HG03103 (cell line): ENCODE results near the gene TMEM139.
A peak's percentile ranks its signal among the peaks of the same experiment; 100 is the strongest.

Experiments
- ATAC-seq: cut with Tn5 transposase; IDR thresholded peaks from one replicate; pipeline ENCODE4 v1.9.1; 2021; ENCODE audit warnings: low read depth; ENCODE audit not compliant: unreplicated experiment

TMEM139 gene

GRCh38 chr7:143284591-143285469, at the start of gene TMEM139:
Gene TMEM139 (plus strand): TSS chr7:143284958. CDS start chr7:143285958, 1,000 bp downstream.
- no peak for ATAC-seq

GRCh38 chr7:143235561-143235960, 49.2 kb upstream of the TMEM139 start:
- no peak for ATAC-seq

DNA sequence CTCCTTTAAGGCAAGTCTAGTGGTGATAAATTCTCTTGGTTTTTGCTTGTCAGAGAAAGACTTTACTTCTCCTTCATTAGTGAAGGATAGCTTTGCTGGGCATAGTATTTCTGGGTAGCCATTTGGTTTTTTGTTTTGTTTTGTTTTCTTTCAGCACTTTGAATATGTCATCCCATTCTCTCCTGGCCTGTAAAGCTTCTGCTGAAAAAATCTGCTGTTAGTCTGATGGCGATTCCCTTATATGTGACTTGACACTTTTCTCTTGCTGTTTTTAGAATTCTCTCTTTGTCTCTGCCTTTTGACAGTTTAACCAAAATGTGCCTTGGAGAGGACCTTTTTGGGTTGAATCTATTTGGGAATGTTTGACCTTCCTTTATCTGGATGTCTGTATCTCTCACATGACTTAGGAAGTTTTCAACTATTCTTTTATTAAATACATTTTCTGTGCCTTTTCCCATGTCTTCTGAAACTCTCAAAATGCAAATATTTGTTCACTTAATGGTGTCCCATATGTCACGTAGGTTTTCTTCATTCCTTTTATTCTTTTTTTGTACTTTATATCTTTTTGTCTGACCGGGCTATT, 48.3 kb upstream of the TMEM139 start:
- no peak for ATAC-seq

DNA sequence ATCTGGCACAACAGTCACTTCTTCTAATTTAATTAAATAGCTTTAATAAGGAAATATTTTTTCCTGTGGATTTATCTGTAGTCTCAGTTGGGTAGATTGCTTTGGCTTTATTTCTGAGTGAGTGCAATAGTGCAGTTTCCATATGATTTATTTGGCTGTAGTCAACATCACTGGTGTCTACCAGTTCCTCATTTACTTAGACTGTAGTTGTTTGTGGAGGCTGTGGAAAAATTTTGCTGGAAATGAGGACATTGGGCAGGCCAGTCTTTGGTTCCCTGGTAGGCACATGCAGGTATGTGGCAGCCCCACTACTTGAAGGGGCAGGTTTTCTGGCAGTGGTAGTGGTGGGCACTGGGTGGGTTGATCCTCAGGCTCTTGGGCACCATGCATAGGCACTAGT, 47.4 kb upstream of the TMEM139 start:
- ATAC-seq: no peak

GRCh38 chr7:143238289-143238980, 46.3 kb upstream of the TMEM139 start:
- no peak for ATAC-seq

GRCh38 chr7:143239813-143240212, 44.9 kb upstream of the TMEM139 start:
- ATAC-seq: no peak

GRCh38 chr7:143240291-143241168, 44.2 kb upstream of the TMEM139 start:
- ATAC-seq: peak; percentile 92

DNA sequence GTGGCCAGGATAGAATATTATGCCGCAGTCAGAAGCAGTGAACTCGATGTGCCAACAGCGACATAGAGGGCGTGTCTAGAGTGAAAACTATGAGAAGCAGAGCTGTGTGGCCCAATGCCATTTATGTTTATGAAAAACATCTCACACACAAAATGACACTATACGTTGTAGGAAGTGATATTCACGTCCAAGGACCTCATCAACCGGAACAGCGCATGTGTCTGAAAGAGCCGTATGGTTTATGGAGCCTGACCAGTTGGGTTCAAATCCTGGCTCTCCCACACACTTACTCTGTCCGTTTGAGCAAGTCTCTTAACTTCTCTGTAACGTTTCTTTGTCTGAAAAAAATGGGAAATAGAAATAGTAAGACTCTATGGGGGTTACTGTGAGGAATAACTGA, 42.5 kb upstream of the TMEM139 start:
- ATAC-seq: no peak

DNA sequence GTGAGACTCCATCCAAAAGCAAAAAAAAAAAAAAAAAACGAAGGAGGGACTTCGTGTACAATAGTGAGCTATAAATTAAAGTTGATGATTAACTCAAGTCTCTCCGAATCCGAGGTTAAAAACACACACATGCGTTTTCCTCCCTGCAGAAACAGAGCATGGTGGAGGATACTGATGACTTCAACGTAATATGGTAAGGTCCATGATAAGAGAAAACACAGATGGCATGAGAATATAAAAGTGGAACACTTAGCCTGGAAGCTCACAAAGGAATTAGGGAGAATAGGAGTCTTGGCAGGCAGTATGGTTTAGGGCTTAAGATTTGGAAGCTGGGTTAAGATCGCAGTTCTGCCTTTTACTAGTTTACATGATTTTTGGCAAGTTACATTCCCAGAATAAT, 41.6 kb upstream of the TMEM139 start:
- ATAC-seq: no peak

DNA sequence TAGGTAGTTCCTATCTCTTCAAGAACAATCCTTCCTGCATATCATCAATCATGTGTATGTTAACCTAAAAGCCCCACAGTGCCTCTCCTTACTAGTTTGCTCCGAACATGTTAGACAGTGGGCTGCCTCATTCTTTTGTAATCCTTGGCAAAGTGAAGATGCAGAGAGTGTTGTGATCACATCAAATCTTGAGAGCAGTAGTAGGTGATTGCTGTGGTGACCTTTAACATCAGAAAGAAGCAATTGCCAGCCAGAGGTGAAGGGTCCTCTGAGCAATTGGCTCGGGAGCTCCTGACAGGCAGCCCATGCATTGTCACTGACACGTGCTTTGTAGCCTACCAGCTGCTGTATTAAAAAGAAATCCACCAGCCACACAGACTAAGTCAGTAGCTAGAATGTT, 41.1 kb upstream of the TMEM139 start:
- ATAC-seq: no peak

GRCh38 chr7:143244321-143244720, 40.4 kb upstream of the TMEM139 start:
- no peak for ATAC-seq

GRCh38 chr7:143245123-143245522, 39.6 kb upstream of the TMEM139 start:
- ATAC-seq: no peak

DNA sequence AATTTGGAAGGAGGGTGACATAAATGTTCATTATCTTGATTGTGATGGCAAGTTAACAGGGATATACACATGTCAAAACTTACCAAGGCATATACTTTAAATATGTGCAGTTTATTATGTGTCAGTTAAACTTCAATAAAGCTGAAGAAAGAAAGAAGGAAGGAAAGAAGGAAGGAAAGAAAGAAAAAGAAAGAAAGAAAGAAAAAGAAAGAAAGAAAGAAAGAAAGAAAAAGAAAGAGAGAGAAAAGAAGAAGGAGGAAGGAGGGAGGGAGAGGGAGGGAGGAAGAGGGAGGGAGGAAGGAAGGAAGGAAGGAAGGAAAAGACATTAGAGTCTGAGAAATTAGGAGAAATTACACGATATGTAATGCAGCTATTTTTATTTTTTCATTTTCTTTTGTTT, 37.4 kb upstream of the TMEM139 start:
- ATAC-seq: no peak

- ATAC-seq: no peak
Observed at GRCh38 chr7:143248761-143249354, 35.9 kb upstream of the TMEM139 start.

- ATAC-seq: no peak
Observed at GRCh38 chr7:143250199-143250598, 34.6 kb upstream of the TMEM139 start.

GRCh38 chr7:143250822-143251221, 33.9 kb upstream of the TMEM139 start:
- ATAC-seq: no peak

- ATAC-seq: no peak
Observed at GRCh38 chr7:143252006-143252405, 32.8 kb upstream of the TMEM139 start.

- ATAC-seq: no peak
Observed at GRCh38 chr7:143255564-143255963, 29.2 kb upstream of the TMEM139 start.

GRCh38 chr7:143256325-143256724, 28.4 kb upstream of the TMEM139 start:
- ATAC-seq: no peak

DNA sequence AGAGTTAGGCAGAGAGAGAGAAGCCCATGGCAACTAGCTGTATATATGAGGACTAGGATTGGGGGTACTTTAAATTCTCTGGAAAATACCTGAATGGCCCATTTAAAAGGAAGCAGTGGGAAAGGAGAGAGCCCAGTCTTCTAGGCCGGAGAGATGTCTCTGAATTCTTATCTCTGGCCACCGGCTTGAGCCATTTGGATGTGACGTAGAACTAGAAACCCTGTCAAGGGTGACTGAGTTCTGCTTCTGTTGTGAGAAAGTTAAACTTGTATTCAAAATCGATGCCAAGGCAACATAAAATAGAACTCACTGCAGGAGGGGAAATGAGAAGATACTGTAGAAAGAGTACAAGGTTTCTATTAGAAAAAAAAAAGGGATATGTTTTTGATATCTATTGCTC, 27.8 kb upstream of the TMEM139 start:
- ATAC-seq: peak; percentile 76
